ENCODE data around the gene BHMT2. TPM values are rescaled to one million over a fixed set of nuclear protein-coding genes. Genes with fewer than 3 reads are reported as not detected.

BHMT2 gene
- total RNA-seq, 3 donors from 2014 or later (not counting 1 experiment from before 2014, with no cell fraction given): not detected

GRCh38 chr5:79077680-79078365, 8.3 kb downstream of the BHMT2 start:
- H3K27me3 Mint-ChIP-seq (ENCODE audit: low read depth in 2 of 2): no peaks in the 10 kb centered on the region
- no peak overlapping the region for H3K4me3 Mint-ChIP-seq
- no peak overlapping the region for H3K27ac ChIP-seq (ENCODE audit: low read length)
- H3K9me3 ChIP-seq (ENCODE audit: control insufficient read depth, insufficient read depth, low read length): peaks cover 3% of the 10 kb centered on the region
- H3K4me1 ChIP-seq (ENCODE audit: control insufficient read depth, insufficient read depth, low read length): no peaks in the 10 kb centered on the region
- H3K36me3 Mint-ChIP-seq: no peaks in the 10 kb centered on the region
- H3K4me1 Mint-ChIP-seq: peaks cover 0 to 9% of the 10 kb centered on the region in 2 donors
- no peak overlapping the region for H3K4me3 ChIP-seq (ENCODE audit: low read length)
- intact Hi-C loops (cut with micrococcal nuclease): no loop called here
- no peak for TF ChIP-seq CTCF (IDR thresholded peaks at IDR 0.05)
- DNase-seq (no peak), ATAC-seq (no peak)
- 39% methylated on average over 2 of the region's 3 CpGs for WGBS (ENCODE audit: insufficient coverage)
- no peak overlapping the region for H3K27ac Mint-ChIP-seq
- H3K9me3 Mint-ChIP-seq: no peaks in the 10 kb centered on the region
- H3K27me3 ChIP-seq (ENCODE audit: control insufficient read depth, insufficient read depth, low read length): no peaks in the 10 kb centered on the region
- H3K36me3 ChIP-seq (ENCODE audit: control insufficient read depth, insufficient read depth, low read length): no peaks in the 10 kb centered on the region

- H3K27ac Mint-ChIP-seq: no peak overlapping the region
- Histone ChIP-seq H3K4me3 (ENCODE audit: low read length) (no peak overlapping the region), H3K27me3 (ENCODE audit: control insufficient read depth, insufficient read depth, low read length) (no peaks in the 10 kb centered on the region), H3K27ac (ENCODE audit: low read length) (no peak overlapping the region), H3K9me3 (ENCODE audit: control insufficient read depth, insufficient read depth, low read length) (no peaks in the 10 kb centered on the region), H3K4me1 (ENCODE audit: control insufficient read depth, insufficient read depth, low read length) (no peaks in the 10 kb centered on the region), H3K36me3 (ENCODE audit: control insufficient read depth, insufficient read depth, low read length) (no peaks in the 10 kb centered on the region)
- WGBS (ENCODE audit: insufficient coverage): 83% methylated on average over 2 of the region's 2 CpGs
- DNase-seq (no peak), ATAC-seq (no peak)
- H3K9me3 Mint-ChIP-seq: no peaks in the 10 kb centered on the region
- H3K4me1 Mint-ChIP-seq: peaks cover 0 to 9% of the 10 kb centered on the region in 2 donors
- no peak for TF ChIP-seq CTCF (IDR thresholded peaks at IDR 0.05)
- intact Hi-C loops (cut with micrococcal nuclease): no loop called here
- no peak overlapping the region for H3K4me3 Mint-ChIP-seq
- no peaks in the 10 kb centered on the region for H3K36me3 Mint-ChIP-seq
- H3K27me3 Mint-ChIP-seq (ENCODE audit: low read depth in 2 of 2): peaks cover 0 to 2% of the 10 kb centered on the region in 2 donors
Measured at GRCh38 chr5:79080804-79081203, 11.2 kb downstream of the BHMT2 start.

- intact Hi-C loops (cut with micrococcal nuclease): no loop called here
- Histone ChIP-seq H3K27me3 (ENCODE audit: control insufficient read depth, insufficient read depth, low read length) (no peaks in the 10 kb centered on the region), H3K4me3 (ENCODE audit: low read length) (no peak overlapping the region), H3K36me3 (ENCODE audit: control insufficient read depth, insufficient read depth, low read length) (no peaks in the 10 kb centered on the region), H3K4me1 (ENCODE audit: control insufficient read depth, insufficient read depth, low read length) (no peaks in the 10 kb centered on the region), H3K27ac (ENCODE audit: low read length) (no peak overlapping the region), H3K9me3 (ENCODE audit: control insufficient read depth, insufficient read depth, low read length) (no peaks in the 10 kb centered on the region)
- H3K27ac Mint-ChIP-seq: no peak overlapping the region
- no peaks in the 10 kb centered on the region for H3K9me3 Mint-ChIP-seq
- peaks cover 0 to 9% of the 10 kb centered on the region in 2 donors for H3K4me1 Mint-ChIP-seq
- no peak for TF ChIP-seq CTCF (IDR thresholded peaks at IDR 0.05)
- H3K27me3 Mint-ChIP-seq (ENCODE audit: low read depth in 2 of 2): peaks cover 0 to 2% of the 10 kb centered on the region in 2 donors
- H3K4me3 Mint-ChIP-seq: no peak overlapping the region
- DNase-seq (no peak), ATAC-seq (no peak)
- no peaks in the 10 kb centered on the region for H3K36me3 Mint-ChIP-seq
- WGBS (ENCODE audit: insufficient coverage): 88% methylated on average over 4 of the region's 5 CpGs
Measured at GRCh38 chr5:79081779-79082178, 12.2 kb downstream of the BHMT2 start.

- 52% methylated on average over 2 of the region's 2 CpGs for WGBS (ENCODE audit: insufficient coverage)
- peaks cover 0 to 4% of the 10 kb centered on the region in 2 donors for H3K27me3 Mint-ChIP-seq (ENCODE audit: low read depth in 2 of 2)
Measured at GRCh38 chr5:79086116-79086515, 16.5 kb downstream of the BHMT2 start.

More at GRCh38 chr5:79086116-79086515, 16.5 kb downstream of the BHMT2 start:
- Mint-ChIP-seq H3K4me3 (no peak overlapping the region), H3K36me3 (no peaks in the 10 kb centered on the region), H3K4me1 (no peaks in the 10 kb centered on the region), H3K9me3 (no peaks in the 10 kb centered on the region), H3K27ac (no peak overlapping the region)
- ATAC-seq (no peak), DNase-seq (no peak)
- no peaks in the 10 kb centered on the region for H3K27me3 ChIP-seq (ENCODE audit: control insufficient read depth, insufficient read depth, low read length)
- no peak overlapping the region for H3K27ac ChIP-seq (ENCODE audit: low read length)
- H3K4me3 ChIP-seq (ENCODE audit: low read length): no peak overlapping the region
- H3K36me3 ChIP-seq (ENCODE audit: control insufficient read depth, insufficient read depth, low read length): no peaks in the 10 kb centered on the region
- H3K4me1 ChIP-seq (ENCODE audit: control insufficient read depth, insufficient read depth, low read length): no peaks in the 10 kb centered on the region
- no peak for TF ChIP-seq CTCF (IDR thresholded peaks at IDR 0.05)
- no peaks in the 10 kb centered on the region for H3K9me3 ChIP-seq (ENCODE audit: control insufficient read depth, insufficient read depth, low read length)
- intact Hi-C loops (cut with micrococcal nuclease): no loop called here

Data from natural killer cell (primary cell).